HS-27A (cell line): ENCODE measurements around the gene BDH1.
"Not testable (repeated sequence)": the region's sequence is repeated elsewhere in the genome, so short reads cannot be mapped to it uniquely, and the experiment has no call there.

ENCODE experiments used
- DNase-seq: peaks from one replicate; pipeline ENCODE4 v3.0.0-alpha.2; 2012; ENCODE audit warnings: low read depth, missing footprints

The BDH1 gene

GRCh38 chr3:197555281-197556261, at the start of gene BDH1:
Gene BDH1 (minus strand): TSS chr3:197555968. CDS start chr3:197546443, 9,525 bp downstream.
- DNase-seq, result no peak

GRCh38 chr3:197603317-197603933, 47.7 kb upstream of the BDH1 start:
- DNase-seq, result no peak

GRCh38 chr3:197602351-197602750, 46.6 kb upstream of the BDH1 start:
- not testable (repeated sequence) for DNase-seq

- DNase-seq, result not testable (repeated sequence)
Observed at GRCh38 chr3:197601566-197601840, 45.7 kb upstream of the BDH1 start.

GRCh38 chr3:197600796-197601565, 45.2 kb upstream of the BDH1 start:
- no peak for DNase-seq

GRCh38 chr3:197599089-197599765, 43.5 kb upstream of the BDH1 start:
- DNase-seq, result peak; percentile 17

GRCh38 chr3:197598404-197598980, 42.7 kb upstream of the BDH1 start:
- DNase-seq, result no peak

- no peak for DNase-seq
Observed at GRCh38 chr3:197597335-197597734, 41.6 kb upstream of the BDH1 start.

GRCh38 chr3:197595470-197596185, 39.9 kb upstream of the BDH1 start:
- no peak for DNase-seq

- no peak for DNase-seq
Observed at GRCh38 chr3:197593046-197593380, 37.2 kb upstream of the BDH1 start.

- DNase-seq, result no peak
Observed at GRCh38 chr3:197592361-197593045, 36.7 kb upstream of the BDH1 start.

GRCh38 chr3:197591816-197592215, 36.0 kb upstream of the BDH1 start:
- no peak for DNase-seq

- no peak for DNase-seq
Observed at GRCh38 chr3:197590313-197590962, 34.7 kb upstream of the BDH1 start.

- DNase-seq, result no peak
Observed at GRCh38 chr3:197589545-197589944, 33.8 kb upstream of the BDH1 start.

GRCh38 chr3:197586768-197587167, 31.0 kb upstream of the BDH1 start:
- not testable (repeated sequence) for DNase-seq

- no peak for DNase-seq
Observed at GRCh38 chr3:197586181-197586580, 30.4 kb upstream of the BDH1 start.

GRCh38 chr3:197584733-197585132, 29.0 kb upstream of the BDH1 start:
- DNase-seq, result no peak

GRCh38 chr3:197583371-197583770, 27.6 kb upstream of the BDH1 start:
- no peak for DNase-seq

GRCh38 chr3:197580253-197580691, 24.5 kb upstream of the BDH1 start:
- no peak for DNase-seq

GRCh38 chr3:197578376-197578775, 22.6 kb upstream of the BDH1 start:
- DNase-seq, result no peak
